NCI-H2227 (cell line): ENCODE results near the gene CFAP73.
"Not testable (repeated sequence)": the region's sequence is repeated elsewhere in the genome, so short reads cannot be mapped to it uniquely, and the experiment has no call there.

Source experiments
- DNase-seq: peaks from one replicate; lab custom pipeline; 2025; ENCODE audit not compliant: unreplicated experiment; lab: John Stamatoyannopoulos, UW

Gene CFAP73

GRCh38 chr12:113141716-113142115 lies 7.8 kb upstream of the CFAP73 start:
- DNase-seq = not testable (repeated sequence)

GRCh38 chr12:113142173-113142885 lies 7.2 kb upstream of the CFAP73 start:
- no peak for DNase-seq

- DNase-seq = no peak
Observed at GRCh38 chr12:113142886-113143332, 6.6 kb upstream of the CFAP73 start.

GRCh38 chr12:113143959-113144358 lies 5.6 kb upstream of the CFAP73 start:
- DNase-seq = no peak

GRCh38 chr12:113144806-113145205 lies 4.7 kb upstream of the CFAP73 start:
- DNase-seq = no peak

- no peak for DNase-seq
Observed at GRCh38 chr12:113145720-113146551, 3.6 kb upstream of the CFAP73 start.

DNA sequence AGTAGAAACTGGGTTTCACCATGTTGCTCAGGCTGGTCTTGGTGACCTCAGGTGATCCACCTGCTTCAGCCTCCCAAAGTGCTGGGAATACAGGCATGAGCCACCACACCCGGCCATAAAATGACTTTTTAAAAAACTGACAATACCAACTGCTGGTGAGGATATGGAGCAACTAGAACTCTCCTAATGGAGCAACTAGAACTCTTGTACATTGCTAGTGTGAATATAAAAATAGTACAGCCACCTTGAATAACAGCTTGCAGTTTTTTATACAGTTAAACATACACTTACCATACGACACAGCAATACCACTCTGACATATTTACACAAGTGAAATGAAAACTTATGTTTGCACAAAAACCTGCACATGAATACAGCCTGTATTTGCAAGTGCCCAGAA lies 2.5 kb upstream of the CFAP73 start:
- no peak for DNase-seq

GRCh38 chr12:113151655-113152054 lies 2.1 kb downstream of the CFAP73 start:
- DNase-seq = no peak

GRCh38 chr12:113152196-113152834 lies 2.8 kb downstream of the CFAP73 start:
- no peak for DNase-seq

- DNase-seq = peak; percentile 82
Observed at GRCh38 chr12:113152835-113153814, 3.6 kb downstream of the CFAP73 start.

DNA sequence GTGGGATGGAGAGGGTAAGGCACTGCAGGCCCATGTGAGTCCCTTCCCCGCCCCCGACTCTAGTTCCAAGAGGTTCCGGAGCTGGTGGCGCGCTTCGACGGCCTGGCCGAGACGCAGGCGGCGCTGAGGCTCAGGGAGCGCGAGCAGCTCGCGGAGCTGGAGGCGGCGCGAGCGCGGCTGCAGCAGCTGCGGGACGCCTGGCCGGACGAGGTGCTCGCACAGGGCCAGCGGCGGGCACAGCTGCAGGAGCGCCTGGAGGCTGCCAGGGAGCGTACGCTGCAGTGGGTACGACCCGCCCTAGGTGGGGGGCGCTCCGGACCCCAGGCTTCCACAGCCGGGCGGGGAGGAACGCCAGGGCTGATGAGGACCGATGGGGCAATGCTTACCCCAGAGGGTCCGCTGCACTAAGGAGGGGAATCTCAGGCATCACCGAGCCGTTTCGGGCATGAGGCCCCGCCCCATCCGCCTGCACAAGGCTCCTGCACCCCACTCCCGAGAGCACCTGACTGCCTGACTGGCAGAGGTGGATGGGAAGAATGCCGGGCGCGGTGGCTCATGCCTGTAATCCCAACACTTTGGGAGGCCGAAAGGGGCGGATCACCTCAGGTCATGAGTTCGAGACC lies 4.9 kb downstream of the CFAP73 start:
- peak; percentile 57 for DNase-seq

DNA sequence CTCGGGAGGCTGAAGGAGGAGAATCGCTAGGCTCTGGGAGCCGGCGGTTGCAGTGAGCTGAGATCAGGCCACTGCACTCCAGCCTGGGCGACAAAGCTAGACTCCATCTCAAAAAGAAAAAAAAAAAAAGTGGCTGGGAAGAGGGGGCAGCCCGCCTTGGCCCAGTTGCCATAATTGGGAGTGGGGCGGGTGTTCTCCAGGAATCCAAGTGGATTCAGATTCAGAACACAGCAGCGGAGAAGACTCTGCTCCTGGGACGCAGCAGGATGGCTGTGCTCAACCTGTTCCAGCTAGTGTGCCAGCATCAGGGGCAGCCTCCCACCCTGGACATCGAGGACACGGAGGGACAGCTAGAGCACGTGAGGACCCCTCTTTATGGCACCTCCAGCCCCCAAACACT lies 5.5 kb downstream of the CFAP73 start:
- no peak for DNase-seq

DNA sequence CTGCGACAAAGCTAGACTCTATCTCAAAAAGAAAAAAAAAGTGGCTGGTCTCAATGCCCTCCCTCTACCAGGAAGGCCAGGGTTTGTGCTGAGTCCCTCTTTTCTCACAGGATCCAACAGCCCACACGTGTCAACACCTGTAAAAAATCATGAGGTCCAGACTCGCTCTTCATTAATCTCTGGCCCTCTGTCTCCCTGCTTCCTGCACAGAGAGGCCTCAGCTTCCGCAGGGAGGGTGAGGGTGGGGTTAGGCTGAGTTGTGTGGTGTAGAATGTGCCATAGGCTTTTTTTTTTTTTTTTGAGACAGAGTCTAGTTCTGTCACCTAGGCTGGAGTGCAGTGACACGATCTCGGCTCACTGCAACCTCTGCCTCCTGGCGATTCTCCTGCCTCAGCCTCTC lies 6.1 kb downstream of the CFAP73 start:
- no peak for DNase-seq

DNA sequence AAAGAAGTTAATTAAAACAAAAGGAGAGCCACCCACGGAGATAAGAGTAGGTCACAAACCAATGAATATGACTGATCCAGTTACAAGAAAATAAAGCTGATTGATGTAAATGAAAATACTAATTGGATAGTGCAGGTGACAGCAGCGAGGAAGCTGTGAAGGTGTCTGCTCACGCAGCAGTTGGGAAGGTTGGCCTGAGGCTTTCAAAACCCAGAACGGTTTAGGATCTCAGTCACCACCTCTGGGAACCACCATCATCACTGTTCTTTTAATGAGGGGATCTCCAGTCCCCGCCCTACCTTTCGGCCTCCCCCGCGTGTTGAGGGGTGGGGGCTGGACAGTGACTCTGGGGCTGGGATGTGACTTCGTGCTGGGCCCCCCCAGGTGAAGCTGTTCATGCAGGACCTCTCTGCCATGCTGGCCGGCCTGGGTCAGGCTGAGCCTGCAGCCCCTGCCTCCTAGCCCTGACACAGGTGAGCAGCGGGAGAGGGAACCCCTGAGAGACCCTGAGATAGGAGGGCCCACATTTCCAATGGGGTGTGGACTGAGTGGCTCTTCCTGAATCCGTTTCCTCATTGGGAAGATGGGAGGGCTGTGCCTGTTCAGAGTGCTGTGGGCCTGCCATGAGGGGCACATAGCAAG lies 7.8 kb downstream of the CFAP73 start:
- no peak for DNase-seq

DNA sequence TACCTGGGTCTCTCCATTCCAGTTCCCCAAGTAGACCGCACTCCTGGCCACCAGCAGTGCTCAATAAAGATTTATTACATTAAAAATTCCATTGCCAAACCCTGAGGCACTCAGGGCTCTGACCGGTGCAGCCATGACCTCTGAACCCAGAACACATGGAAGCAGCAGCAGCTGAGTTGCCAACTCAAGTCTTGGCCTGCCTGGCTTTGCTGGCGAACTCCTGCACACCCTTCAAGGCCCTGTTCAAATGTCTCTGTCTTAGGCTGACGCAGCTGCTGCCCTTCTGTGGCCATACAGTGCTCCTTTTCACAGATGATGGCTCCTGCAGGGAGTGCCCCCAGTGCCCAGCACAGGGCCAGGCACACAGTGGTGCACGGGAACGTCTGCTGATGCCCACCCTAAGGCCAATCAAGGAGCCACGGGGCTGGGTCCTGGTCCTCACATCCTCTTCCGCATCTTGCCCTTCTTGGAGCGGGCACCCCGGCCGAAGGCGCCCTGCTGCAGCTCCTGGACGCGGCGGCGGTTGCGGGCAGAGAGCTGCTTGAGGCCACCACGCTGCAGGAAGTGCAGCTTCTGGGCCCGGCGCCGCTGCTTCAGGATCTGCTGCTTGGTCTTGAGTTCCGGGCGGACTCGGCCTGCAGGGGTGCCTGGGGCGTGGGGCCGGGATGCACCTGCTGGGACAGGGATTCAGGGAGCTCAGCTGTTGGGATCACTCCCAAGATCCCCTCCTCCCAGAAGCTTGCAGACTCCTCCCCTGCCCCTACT lies 9.1 kb downstream of the CFAP73 start:
- no peak for DNase-seq

GRCh38 chr12:113159937-113160336 lies 10.4 kb downstream of the CFAP73 start:
- no peak for DNase-seq

- DNase-seq = peak; percentile 99
Observed at GRCh38 chr12:113161415-113162016, 12.0 kb downstream of the CFAP73 start.
